Tibial nerve (tissue), 4 donors: ENCODE results near the gene HYI.

Source experiments
- EP300 ChIP-seq, 2 donors: sonication (generic); formaldehyde crosslinking; IDR thresholded peaks; one replicate each; pipeline ENCODE4 v1.6.1; 2017; ENCODE audit warnings: antibody characterized with exemption in 2 of 2, mild to moderate bottlenecking in 1 of 2
- POLR2A ChIP-seq, 2 donors: fragments of 450-650 bp; IDR thresholded peaks; one replicate each; pipeline ENCODE4 v1.6.1; 2017; ENCODE audit warnings: antibody characterized with exemption in 2 of 2, mild to moderate bottlenecking in 2 of 2, moderate library complexity in 2 of 2
- TF ChIP-seq, protein P1 (sequence below), 5 experiments: fragments of 200-600 bp in 3 of 5; fragments of 450-650 bp in 2 of 5; sonication (generic) in 3 of 5; IDR thresholded peaks; one replicate each; pipeline ENCODE4 v1.5.1; 2016 to 2019; ENCODE audit warnings: antibody characterized with exemption in 5 of 5, mild to moderate bottlenecking in 3 of 5, moderate library complexity in 2 of 5

- TF ChIP-seq, protein P1, sequence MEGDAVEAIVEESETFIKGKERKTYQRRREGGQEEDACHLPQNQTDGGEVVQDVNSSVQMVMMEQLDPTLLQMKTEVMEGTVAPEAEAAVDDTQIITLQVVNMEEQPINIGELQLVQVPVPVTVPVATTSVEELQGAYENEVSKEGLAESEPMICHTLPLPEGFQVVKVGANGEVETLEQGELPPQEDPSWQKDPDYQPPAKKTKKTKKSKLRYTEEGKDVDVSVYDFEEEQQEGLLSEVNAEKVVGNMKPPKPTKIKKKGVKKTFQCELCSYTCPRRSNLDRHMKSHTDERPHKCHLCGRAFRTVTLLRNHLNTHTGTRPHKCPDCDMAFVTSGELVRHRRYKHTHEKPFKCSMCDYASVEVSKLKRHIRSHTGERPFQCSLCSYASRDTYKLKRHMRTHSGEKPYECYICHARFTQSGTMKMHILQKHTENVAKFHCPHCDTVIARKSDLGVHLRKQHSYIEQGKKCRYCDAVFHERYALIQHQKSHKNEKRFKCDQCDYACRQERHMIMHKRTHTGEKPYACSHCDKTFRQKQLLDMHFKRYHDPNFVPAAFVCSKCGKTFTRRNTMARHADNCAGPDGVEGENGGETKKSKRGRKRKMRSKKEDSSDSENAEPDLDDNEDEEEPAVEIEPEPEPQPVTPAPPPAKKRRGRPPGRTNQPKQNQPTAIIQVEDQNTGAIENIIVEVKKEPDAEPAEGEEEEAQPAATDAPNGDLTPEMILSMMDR (IDR thresholded peaks at IDR 0.05) = no peak
- TF ChIP-seq POLR2A (IDR thresholded peaks at IDR 0.05) = no peak
- no peak for TF ChIP-seq EP300 (IDR thresholded peaks at IDR 0.05)
These were observed 13.9 kb downstream of the HYI start for GRCh38 chr1:43439781-43440180.
